ENCODE data around the gene CELSR1.

The CELSR1 gene

DNA sequence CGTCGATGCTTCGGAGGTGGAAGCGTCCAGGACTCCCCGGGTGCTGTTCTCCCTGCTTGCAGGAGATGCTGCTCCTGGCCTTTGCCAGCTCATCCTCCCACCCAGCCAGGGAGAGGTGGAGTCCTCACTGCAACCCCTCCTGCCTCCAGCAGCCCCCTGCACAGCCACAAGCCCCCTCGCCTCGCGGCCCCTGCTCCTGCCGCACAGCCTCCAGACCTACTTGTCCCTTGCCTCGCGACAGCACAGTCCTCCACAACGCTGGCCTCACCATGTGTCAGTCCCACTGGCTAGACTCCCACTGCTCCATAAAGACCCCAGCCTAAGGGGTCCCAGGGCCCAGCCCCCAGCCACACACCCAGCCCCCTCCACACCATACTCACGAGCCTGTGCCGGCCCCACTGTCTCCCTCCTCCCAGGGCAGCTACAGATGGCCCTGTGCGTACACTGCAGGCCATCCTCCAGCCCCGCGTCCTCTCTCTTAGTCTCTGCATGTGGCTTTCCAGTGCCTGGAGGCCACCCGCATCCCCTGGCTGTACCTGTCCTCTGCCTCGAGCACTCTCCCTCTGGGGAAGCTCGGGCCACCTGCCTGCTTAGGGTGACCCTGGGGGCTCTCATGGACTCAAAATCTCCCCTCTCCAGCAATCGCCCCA, 91.5 kb downstream of the CELSR1 start:
- FAIRE-seq (no peak), DNase-seq (ENCODE audit: insufficient read length, low spot score) (no peak)
- TF ChIP-seq, protein P1, sequence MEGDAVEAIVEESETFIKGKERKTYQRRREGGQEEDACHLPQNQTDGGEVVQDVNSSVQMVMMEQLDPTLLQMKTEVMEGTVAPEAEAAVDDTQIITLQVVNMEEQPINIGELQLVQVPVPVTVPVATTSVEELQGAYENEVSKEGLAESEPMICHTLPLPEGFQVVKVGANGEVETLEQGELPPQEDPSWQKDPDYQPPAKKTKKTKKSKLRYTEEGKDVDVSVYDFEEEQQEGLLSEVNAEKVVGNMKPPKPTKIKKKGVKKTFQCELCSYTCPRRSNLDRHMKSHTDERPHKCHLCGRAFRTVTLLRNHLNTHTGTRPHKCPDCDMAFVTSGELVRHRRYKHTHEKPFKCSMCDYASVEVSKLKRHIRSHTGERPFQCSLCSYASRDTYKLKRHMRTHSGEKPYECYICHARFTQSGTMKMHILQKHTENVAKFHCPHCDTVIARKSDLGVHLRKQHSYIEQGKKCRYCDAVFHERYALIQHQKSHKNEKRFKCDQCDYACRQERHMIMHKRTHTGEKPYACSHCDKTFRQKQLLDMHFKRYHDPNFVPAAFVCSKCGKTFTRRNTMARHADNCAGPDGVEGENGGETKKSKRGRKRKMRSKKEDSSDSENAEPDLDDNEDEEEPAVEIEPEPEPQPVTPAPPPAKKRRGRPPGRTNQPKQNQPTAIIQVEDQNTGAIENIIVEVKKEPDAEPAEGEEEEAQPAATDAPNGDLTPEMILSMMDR (IDR thresholded peaks at IDR 0.05; ENCODE audit: insufficient read depth, missing control alignments), result no peak

DNA sequence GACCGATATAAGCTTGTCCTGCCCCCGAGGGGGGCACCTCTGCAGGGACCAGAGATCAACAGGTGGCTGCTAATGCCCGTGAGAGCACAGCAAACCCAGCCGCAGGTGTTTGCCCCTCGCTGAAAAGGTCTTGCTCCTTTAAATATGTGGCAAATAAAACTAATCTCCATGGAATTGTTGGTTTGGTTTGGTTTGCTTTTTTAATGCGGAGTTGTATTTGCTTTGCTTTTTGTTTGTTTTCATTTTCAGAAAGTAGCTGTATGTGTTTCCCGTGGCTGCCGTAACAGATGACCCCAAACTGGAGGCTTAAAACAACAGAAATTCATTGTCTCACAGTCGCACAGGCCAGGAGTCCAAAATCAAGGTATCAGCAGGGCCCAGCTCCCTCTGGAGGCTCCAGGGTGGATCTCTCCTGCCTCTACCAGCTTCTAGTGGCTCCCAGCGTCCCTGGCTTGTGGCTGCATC, 93.0 kb downstream of the CELSR1 start:
- TF ChIP-seq, protein P1 (IDR thresholded peaks at IDR 0.05; ENCODE audit: insufficient read depth, missing control alignments), result no peak
- FAIRE-seq, result no peak
- DNase-seq (ENCODE audit: insufficient read length, low spot score), result no peak

DNA sequence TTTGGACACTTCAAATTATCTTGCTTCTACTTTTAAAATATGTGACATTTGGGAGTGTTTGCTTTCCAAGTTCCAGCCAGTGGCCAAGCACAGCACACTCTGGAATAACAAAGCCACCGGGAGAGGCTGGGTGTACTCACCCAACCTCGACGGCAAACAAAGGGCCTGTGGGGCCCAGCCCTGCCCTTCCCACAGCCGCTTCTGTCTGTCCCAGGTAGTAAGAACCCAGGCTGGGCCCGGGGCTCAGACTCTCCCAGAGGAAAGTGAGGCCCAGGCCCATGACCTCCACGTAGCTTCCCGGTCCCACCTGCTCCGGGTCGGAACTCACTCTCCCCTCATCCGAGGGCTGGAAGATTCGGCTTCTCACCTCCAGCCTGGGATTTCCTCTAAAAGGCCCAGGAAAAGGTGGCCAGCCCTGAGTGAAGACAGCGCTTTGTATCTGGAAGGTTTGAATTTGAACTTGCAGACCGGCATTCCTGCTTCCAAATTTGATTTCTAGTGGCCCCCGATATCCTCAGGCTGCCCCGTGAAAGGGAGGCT, 93.5 kb downstream of the CELSR1 start:
- FAIRE-seq, result no peak
- DNase-seq (ENCODE audit: insufficient read length, low spot score), result no peak
- TF ChIP-seq, protein P1 (IDR thresholded peaks at IDR 0.05; ENCODE audit: insufficient read depth, missing control alignments), result no peak

DNA sequence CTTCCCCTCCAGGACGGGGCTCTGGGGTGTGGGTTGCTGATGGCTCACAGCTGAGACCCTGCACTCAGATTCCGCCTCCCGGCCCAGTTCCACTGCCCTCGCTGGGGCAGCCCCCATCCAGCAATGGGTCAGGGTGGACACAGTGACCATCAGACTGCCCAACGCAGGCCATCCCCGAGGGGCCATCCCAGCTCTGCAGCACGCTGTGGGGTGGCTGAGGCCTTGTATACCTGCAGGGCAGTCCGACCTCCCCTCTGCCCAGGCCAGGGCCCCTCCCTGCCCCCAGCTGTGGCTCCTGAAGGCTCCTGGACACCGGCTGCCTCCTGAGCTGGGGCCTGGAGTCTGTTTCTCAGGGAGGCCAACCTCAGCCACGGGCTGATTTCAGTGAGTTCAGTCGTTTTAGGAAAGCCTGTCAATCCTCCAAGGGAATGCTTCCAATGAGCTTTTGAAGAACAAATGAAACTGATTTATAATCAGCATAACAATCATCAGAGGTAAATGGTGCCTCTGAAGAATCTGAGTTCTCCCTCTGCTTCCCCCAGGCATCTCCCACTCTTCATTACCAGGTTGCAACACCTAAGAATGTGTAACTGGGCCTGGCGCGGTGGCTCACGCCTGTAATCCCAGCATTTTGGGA, 95.1 kb downstream of the CELSR1 start:
- DNase-seq (ENCODE audit: insufficient read length, low spot score) (no peak), FAIRE-seq (no peak)
- TF ChIP-seq, protein P1 (IDR thresholded peaks at IDR 0.05; ENCODE audit: insufficient read depth, missing control alignments), result no peak

DNA sequence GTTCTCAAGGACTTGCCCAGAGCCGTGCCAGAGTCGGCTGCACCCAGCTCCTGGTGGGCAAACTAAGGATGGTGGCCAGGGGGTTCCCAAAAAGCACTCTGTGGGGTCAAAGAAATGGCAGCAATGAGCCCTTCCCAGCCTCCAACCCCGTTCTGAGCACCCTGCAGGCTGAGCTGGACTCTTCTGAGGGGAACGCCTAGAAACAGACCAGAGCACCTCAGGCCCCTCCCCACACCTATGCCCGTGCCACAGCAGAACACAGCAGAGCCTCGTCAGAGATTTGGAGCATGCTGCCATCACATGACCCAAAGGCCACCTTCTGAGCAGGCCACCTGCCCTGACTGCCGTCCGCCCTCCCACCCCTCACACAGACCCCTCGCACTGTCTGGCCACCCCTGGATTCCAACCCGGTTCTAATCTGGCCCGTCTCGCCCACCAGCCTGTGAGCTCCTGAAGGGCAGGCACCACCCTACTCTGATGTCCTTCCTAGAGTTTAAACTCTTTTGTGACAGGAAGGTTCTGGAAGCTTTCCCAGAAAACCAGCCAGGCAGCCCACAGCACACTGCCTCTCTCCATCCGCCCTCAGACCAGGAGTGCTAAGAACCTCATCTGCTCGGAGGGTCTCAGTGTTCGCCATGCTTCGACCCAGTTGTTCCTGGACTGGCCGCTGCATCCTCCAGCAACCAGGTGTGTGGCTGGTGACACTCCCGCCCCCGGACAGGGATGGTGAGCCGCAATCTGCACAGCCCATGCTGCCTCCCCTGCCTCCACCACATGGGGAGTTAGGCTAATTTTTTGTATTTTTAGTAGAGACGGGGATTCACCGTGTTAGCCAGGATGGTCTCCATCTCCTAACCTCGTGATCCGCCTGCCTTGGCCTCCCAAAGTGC, 97.6 kb downstream of the CELSR1 start:
- no peak for FAIRE-seq

DNA sequence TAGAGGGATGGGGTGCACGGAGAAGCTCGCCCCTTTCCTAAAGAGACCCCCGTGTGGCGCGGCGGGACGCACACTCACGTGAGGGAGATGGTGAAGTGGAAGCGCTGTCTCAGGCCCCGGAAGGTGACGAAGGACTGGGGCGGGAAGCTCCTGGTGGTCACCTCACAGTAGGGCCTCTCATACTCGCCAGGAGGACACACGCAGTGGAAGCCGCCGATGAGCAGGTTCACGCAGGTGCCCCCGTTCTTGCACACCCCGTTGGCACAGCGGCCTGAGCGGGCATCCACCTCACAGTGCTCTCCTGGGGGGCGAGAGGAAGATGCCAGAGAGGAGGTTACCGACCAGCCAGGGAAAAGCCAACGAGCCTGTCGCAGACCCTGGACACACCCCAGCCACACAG, 98.3 kb downstream of the CELSR1 start:
- DNase-seq (ENCODE audit: insufficient read length, low spot score), result no peak
- FAIRE-seq, result no peak
- TF ChIP-seq, protein P1 (IDR thresholded peaks at IDR 0.05; ENCODE audit: insufficient read depth, missing control alignments), result no peak

More for the DNA sequence above, 97.6 kb downstream of the CELSR1 start:
- TF ChIP-seq, protein P1 (IDR thresholded peaks at IDR 0.05; ENCODE audit: insufficient read depth, missing control alignments), result no peak
- no peak for DNase-seq (ENCODE audit: insufficient read length, low spot score)
